WTC11 (cell line): ENCODE results near the gene RPL35.

ENCODE experiments used
- MXD4 ChIP-seq: fragments of 250-450 bp; sonication (Bioruptor Pico); IDR thresholded peaks from 2 replicates; pipeline ENCODE4 v1.8.0; 2021; ENCODE audit warnings: mild to moderate bottlenecking, moderate library complexity, borderline replicate concordance
- NFYB ChIP-seq: sonication (generic); formaldehyde crosslinking; conservative IDR thresholded peaks from 2 replicates; pipeline ENCODE4 v1.8.0; 2022; ENCODE audit warnings: low read depth, missing genetic modification reagents
- SOX15 ChIP-seq: fragments of 250-450 bp; sonication (Bioruptor Pico); IDR thresholded peaks from 2 replicates; pipeline ENCODE4 v1.9.0; 2021; ENCODE audit warnings: mild to moderate bottlenecking
- TCF7 ChIP-seq: sonication (generic); formaldehyde crosslinking; IDR thresholded peaks from 2 replicates; pipeline ENCODE4 v1.8.0; 2022; ENCODE audit warnings: mild to moderate bottlenecking, low read depth, missing genetic modification reagents, moderate library complexity
- TEAD4 ChIP-seq: sonication (generic); formaldehyde crosslinking; IDR thresholded peaks from 2 replicates; pipeline ENCODE4 v1.8.0; 2022; ENCODE audit warnings: mild to moderate bottlenecking, missing genetic modification reagents
- TF ChIP-seq, protein P1 (sequence below): sonication (generic); formaldehyde crosslinking; IDR thresholded peaks from 2 replicates; pipeline ENCODE4 v1.8.0; 2023; ENCODE audit warnings: missing genetic modification reagents
- TF ChIP-seq, protein P2 (sequence below): sonication (generic); formaldehyde crosslinking; IDR thresholded peaks from 2 replicates; pipeline ENCODE4 v1.8.0; 2023; ENCODE audit warnings: mild to moderate bottlenecking, missing genetic modification reagents
- TF ChIP-seq, protein P3 (sequence below): fragments of 250-450 bp; sonication (Bioruptor Pico); IDR thresholded peaks from 2 replicates; pipeline ENCODE4 v1.9.0; 2021; ENCODE audit warnings: moderate library complexity, mild to moderate bottlenecking, inconsistent platforms, borderline replicate concordance
- TF ChIP-seq, protein P4 (sequence below): sonication (generic); formaldehyde crosslinking; IDR thresholded peaks from 2 replicates; pipeline ENCODE4 v1.8.1; 2023; ENCODE audit warnings: mild to moderate bottlenecking, missing genetic modification reagents, moderate library complexity
- TF ChIP-seq, protein P5 (sequence below): fragments of 200-600 bp; IDR thresholded peaks from 2 replicates; pipeline ENCODE4 v1.8.0; 2022; ENCODE audit warnings: antibody characterized with exemption
- TF ChIP-seq, protein P6 (sequence below): fragments of 250-450 bp; sonication (Bioruptor Pico); conservative IDR thresholded peaks from 2 replicates; pipeline ENCODE4 v1.9.0; 2021; ENCODE audit warnings: mild to moderate bottlenecking
- TF ChIP-seq, protein P7 (sequence below): sonication (generic); formaldehyde crosslinking; IDR thresholded peaks from 2 replicates; pipeline ENCODE4 v1.8.1; 2022; ENCODE audit warnings: low read depth, mild to moderate bottlenecking, moderate library complexity, missing genetic modification reagents, borderline replicate concordance

DNA sequence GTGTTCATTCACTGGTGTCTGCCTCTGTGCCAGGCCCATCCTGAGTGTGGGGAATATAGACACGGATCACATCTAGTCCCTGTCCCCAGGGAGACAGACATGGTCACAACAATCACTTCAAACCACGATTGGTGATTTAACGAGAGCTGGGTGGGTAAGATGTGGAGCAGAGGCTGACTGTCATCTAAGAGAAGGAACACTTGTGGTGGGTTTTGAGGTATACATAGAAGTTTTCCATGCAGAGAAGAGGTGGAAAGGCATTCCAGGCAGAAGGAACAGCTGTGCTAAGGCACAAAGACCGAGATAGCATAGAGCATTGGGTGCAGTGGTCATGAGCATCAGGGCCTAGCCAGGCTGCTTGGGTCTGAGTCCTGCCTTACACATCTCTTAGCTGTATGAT is 31.2 kb downstream of the RPL35 start:
- TF ChIP-seq TCF7 (CRISPR knock-in tag) (no peak), NFYB (CRISPR knock-in tag) (no peak), TEAD4 (no peak), SOX15 (CRISPR knock-in tag) (no peak), MXD4 (no peak)
- TF ChIP-seq, protein P1, sequence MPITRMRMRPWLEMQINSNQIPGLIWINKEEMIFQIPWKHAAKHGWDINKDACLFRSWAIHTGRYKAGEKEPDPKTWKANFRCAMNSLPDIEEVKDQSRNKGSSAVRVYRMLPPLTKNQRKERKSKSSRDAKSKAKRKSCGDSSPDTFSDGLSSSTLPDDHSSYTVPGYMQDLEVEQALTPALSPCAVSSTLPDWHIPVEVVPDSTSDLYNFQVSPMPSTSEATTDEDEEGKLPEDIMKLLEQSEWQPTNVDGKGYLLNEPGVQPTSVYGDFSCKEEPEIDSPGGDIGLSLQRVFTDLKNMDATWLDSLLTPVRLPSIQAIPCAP (CRISPR knock-in tag), result no peak
- TF ChIP-seq, protein P2, sequence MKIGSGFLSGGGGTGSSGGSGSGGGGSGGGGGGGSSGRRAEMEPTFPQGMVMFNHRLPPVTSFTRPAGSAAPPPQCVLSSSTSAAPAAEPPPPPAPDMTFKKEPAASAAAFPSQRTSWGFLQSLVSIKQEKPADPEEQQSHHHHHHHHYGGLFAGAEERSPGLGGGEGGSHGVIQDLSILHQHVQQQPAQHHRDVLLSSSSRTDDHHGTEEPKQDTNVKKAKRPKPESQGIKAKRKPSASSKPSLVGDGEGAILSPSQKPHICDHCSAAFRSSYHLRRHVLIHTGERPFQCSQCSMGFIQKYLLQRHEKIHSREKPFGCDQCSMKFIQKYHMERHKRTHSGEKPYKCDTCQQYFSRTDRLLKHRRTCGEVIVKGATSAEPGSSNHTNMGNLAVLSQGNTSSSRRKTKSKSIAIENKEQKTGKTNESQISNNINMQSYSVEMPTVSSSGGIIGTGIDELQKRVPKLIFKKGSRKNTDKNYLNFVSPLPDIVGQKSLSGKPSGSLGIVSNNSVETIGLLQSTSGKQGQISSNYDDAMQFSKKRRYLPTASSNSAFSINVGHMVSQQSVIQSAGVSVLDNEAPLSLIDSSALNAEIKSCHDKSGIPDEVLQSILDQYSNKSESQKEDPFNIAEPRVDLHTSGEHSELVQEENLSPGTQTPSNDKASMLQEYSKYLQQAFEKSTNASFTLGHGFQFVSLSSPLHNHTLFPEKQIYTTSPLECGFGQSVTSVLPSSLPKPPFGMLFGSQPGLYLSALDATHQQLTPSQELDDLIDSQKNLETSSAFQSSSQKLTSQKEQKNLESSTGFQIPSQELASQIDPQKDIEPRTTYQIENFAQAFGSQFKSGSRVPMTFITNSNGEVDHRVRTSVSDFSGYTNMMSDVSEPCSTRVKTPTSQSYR (CRISPR knock-in tag), result no peak
- TF ChIP-seq, protein P3, sequence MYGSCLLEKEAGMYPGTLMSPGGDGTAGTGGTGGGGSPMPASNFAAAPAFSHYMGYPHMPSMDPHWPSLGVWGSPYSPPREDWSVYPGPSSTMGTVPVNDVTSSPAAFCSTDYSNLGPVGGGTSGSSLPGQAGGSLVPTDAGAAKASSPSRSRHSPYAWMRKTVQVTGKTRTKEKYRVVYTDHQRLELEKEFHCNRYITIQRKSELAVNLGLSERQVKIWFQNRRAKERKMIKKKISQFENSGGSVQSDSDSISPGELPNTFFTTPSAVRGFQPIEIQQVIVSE (CRISPR knock-in tag), result no peak
- TF ChIP-seq, protein P4, sequence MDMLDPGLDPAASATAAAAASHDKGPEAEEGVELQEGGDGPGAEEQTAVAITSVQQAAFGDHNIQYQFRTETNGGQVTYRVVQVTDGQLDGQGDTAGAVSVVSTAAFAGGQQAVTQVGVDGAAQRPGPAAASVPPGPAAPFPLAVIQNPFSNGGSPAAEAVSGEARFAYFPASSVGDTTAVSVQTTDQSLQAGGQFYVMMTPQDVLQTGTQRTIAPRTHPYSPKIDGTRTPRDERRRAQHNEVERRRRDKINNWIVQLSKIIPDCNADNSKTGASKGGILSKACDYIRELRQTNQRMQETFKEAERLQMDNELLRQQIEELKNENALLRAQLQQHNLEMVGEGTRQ (CRISPR knock-in tag), result no peak
- TF ChIP-seq, protein P5, sequence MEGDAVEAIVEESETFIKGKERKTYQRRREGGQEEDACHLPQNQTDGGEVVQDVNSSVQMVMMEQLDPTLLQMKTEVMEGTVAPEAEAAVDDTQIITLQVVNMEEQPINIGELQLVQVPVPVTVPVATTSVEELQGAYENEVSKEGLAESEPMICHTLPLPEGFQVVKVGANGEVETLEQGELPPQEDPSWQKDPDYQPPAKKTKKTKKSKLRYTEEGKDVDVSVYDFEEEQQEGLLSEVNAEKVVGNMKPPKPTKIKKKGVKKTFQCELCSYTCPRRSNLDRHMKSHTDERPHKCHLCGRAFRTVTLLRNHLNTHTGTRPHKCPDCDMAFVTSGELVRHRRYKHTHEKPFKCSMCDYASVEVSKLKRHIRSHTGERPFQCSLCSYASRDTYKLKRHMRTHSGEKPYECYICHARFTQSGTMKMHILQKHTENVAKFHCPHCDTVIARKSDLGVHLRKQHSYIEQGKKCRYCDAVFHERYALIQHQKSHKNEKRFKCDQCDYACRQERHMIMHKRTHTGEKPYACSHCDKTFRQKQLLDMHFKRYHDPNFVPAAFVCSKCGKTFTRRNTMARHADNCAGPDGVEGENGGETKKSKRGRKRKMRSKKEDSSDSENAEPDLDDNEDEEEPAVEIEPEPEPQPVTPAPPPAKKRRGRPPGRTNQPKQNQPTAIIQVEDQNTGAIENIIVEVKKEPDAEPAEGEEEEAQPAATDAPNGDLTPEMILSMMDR, result no peak
- TF ChIP-seq, protein P6, sequence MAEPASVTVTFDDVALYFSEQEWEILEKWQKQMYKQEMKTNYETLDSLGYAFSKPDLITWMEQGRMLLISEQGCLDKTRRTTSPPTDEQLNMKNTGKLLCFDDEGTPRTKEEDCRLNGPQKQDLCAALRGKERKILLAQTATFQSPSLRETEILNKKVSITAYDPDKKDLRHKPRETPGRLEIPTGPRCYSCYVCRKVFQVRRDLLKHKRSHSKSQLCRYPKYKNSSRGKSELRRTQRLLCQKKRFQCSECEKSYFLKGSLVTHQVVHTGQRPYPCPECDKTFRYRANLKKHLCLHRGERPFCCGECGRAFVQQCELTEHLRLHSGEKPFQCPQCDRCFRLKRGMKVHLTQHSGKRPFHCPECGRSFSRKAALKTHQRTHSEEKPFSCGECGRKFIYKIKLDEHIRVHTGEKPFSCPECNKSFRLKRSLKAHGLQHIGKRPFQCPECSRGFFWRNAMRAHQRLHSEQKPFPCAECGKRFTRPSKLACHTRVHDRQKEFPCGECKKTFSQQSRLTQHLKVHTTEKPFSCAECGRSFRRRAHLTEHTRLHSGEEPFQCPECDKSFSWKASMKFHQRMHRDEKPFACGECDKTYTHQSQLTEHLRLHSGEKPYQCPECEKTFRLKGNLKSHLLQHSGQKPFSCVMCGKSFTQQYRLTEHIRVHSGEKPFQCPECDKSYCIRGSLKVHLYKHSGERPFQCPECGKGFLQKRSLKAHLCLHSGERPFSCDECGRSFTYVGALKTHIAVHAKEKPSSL (CRISPR knock-in tag), result no peak
- TF ChIP-seq, protein P7, sequence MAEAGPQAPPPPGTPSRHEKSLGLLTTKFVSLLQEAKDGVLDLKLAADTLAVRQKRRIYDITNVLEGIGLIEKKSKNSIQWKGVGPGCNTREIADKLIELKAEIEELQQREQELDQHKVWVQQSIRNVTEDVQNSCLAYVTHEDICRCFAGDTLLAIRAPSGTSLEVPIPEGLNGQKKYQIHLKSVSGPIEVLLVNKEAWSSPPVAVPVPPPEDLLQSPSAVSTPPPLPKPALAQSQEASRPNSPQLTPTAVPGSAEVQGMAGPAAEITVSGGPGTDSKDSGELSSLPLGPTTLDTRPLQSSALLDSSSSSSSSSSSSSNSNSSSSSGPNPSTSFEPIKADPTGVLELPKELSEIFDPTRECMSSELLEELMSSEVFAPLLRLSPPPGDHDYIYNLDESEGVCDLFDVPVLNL (CRISPR knock-in tag), result no peak
